Measurements from ENCODE around the gene CWF19L1. TPM values are rescaled to one million over a fixed set of nuclear protein-coding genes. Genes with fewer than 3 reads are reported as not detected.
"Not testable (repeated sequence)": the region's sequence is repeated elsewhere in the genome, so short reads cannot be mapped to it uniquely, and the experiment has no call there.

CWF19L1 gene
- total RNA-seq, 2 experiments from 2014 or later, result 47.8 to 51.0 TPM

DNA sequence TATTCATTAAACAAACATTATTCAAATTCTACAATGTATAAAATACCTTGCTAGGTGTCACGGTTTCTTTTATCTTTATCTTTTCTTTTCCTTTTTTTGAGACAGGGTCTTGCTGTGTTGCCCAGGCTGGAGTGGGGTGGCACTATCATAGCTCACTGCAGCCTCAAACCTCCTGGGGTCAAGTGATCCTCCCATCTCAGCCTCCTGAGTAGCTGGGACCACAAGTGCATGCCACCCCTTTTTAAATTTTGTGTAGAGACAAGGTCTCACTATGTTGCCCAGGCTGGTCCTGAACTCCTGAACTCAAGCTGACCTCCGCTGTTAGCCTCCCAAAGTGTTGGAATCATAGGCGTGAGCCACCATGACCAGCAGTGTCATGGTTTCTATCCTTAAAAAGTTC lies 37.0 kb upstream of the CWF19L1 start:
- intact Hi-C loops (cut with micrococcal nuclease; ENCODE audit: unreplicated experiment), result loop anchor here (5.0 to 10.0 kb wide), 3 partner anchors 203 to 570 kb away; no protein-coding TSS in a partner anchor
- H3K9me2 ChIP-seq (ENCODE audit: insufficient read depth, low read length), result no peaks in the 10 kb centered on the region
- no peaks in the 10 kb centered on the region for H3K9me3 ChIP-seq (ENCODE audit: low read length)
- CTCF ChIA-PET (ENCODE audit: unreplicated experiment), result interaction anchor here (1.3 kb wide), 1 partner anchor 128 kb away, joined by 3 read pairs; no protein-coding TSS in a partner anchor
- TF ChIP-seq, protein P1, sequence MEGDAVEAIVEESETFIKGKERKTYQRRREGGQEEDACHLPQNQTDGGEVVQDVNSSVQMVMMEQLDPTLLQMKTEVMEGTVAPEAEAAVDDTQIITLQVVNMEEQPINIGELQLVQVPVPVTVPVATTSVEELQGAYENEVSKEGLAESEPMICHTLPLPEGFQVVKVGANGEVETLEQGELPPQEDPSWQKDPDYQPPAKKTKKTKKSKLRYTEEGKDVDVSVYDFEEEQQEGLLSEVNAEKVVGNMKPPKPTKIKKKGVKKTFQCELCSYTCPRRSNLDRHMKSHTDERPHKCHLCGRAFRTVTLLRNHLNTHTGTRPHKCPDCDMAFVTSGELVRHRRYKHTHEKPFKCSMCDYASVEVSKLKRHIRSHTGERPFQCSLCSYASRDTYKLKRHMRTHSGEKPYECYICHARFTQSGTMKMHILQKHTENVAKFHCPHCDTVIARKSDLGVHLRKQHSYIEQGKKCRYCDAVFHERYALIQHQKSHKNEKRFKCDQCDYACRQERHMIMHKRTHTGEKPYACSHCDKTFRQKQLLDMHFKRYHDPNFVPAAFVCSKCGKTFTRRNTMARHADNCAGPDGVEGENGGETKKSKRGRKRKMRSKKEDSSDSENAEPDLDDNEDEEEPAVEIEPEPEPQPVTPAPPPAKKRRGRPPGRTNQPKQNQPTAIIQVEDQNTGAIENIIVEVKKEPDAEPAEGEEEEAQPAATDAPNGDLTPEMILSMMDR (conservative IDR thresholded peaks at IDR 0.05; ENCODE audit: low read length), result no peak
- no peak for TF ChIP-seq EZH2phosphoT487 (IDR thresholded peaks at IDR 0.05; ENCODE audit: borderline replicate concordance, low read depth, low read length)
- H3K4me3 ChIP-seq (ENCODE audit: low read depth, low read length, poor library complexity, severe bottlenecking), result no peak overlapping the region
- no peak for DNase-seq (ENCODE audit: low spot score)
- no peak overlapping the region for H3K4me2 ChIP-seq (ENCODE audit: low read length)
- H3K79me2 ChIP-seq (ENCODE audit: insufficient read depth, low read depth, low read length), result no peaks in the 10 kb centered on the region
- no TSS peak for BruUV-seq (replicated peaks)
- no peaks in the 10 kb centered on the region for H4K20me1 ChIP-seq (ENCODE audit: insufficient read depth, low read length)
- no peak overlapping the region for H2AFZ ChIP-seq (ENCODE audit: low read length)
- no peaks in the 10 kb centered on the region for H3K4me1 ChIP-seq (ENCODE audit: insufficient read depth, low read length, poor library complexity, severe bottlenecking)
- H3K36me3 ChIP-seq (ENCODE audit: insufficient read depth, low read length), result no peaks in the 10 kb centered on the region
- POLR2A ChIA-PET, result no interaction called here
- no peak overlapping the region for H3K27ac ChIP-seq (ENCODE audit: low read depth, low read length, poor library complexity, severe bottlenecking)

DNA sequence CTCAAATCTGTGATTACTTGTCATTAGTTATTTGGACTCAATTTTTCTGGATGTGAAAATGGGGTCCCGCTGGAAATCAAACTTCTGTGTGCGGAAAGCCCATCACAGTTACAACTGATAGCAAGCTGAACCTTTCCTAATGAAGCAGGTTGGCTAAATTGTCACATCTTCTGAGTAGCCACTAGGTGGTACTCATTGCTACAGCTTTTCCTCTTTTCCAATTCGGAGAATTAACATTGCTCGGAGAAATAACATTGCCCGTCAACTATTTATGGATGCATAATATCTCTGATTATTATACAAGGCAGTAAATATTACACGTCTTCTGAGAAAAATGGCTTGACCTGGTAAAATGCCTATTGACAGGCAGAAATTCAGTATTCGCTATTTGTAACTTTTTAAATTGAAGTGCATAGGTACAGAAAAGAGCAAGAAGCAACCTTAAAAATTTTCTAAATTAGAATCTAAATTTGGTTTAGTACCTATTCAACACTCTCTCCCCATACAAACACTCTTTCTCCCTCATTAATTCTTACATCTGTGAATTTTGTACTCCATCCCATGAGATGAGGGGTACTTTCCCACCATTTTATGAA lies 36.4 kb upstream of the CWF19L1 start:
- H3K9me3 ChIP-seq (ENCODE audit: low read length), result no peaks in the 10 kb centered on the region
- no peaks in the 10 kb centered on the region for H3K4me1 ChIP-seq (ENCODE audit: insufficient read depth, low read length, poor library complexity, severe bottlenecking)
- H3K27ac ChIP-seq (ENCODE audit: low read depth, low read length, poor library complexity, severe bottlenecking), result no peak overlapping the region
- DNase-seq (ENCODE audit: low spot score), result peak; percentile 50
- no peaks in the 10 kb centered on the region for H3K79me2 ChIP-seq (ENCODE audit: insufficient read depth, low read depth, low read length)
- no peak overlapping the region for H3K4me2 ChIP-seq (ENCODE audit: low read length)
- no TSS peak for BruUV-seq (replicated peaks)
- intact Hi-C loops (cut with micrococcal nuclease; ENCODE audit: unreplicated experiment), result loop anchor here (1.0 to 10.0 kb wide), 5 partner anchors 34 to 571 kb away; no protein-coding TSS in a partner anchor
- CTCF ChIA-PET (ENCODE audit: unreplicated experiment), result interaction anchor here (0.6 to 1.3 kb wide), 2 partner anchors 128 to 129 kb away, joined by 3 read pairs; no protein-coding TSS in a partner anchor
- H4K20me1 ChIP-seq (ENCODE audit: insufficient read depth, low read length), result no peaks in the 10 kb centered on the region
- H2AFZ ChIP-seq (ENCODE audit: low read length), result no peak overlapping the region
- H3K9me2 ChIP-seq (ENCODE audit: insufficient read depth, low read length), result no peaks in the 10 kb centered on the region
- no peak overlapping the region for H3K4me3 ChIP-seq (ENCODE audit: low read depth, low read length, poor library complexity, severe bottlenecking)
- POLR2A ChIA-PET, result interaction anchor here (0.6 kb wide), 1 partner anchor 137 kb away, joined by 3 read pairs; no protein-coding TSS in a partner anchor
- no peaks in the 10 kb centered on the region for H3K36me3 ChIP-seq (ENCODE audit: insufficient read depth, low read length)
- TF ChIP-seq, protein P1 (conservative IDR thresholded peaks at IDR 0.05; ENCODE audit: low read length), result peak; percentile 87
- no peak for TF ChIP-seq EZH2phosphoT487 (IDR thresholded peaks at IDR 0.05; ENCODE audit: borderline replicate concordance, low read depth, low read length)

DNA sequence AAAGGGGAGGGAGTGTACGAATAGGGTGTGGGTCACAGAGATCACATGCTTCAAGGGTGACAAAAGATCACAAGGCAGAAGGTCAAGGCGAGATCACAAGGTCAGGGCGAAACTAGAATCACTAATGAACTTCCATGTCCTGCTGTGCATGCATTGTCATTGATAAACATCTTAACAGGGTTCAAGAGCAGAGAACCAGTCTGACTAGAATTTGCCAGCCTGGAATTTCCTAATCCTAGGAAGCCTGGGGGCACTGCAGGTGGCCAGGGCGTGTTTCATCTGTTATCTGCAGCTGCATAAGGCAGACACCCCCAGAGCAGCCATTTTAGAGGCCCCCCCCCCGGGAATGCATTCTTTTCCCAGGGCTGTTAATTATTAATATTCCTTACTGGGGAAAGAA lies 33.7 kb upstream of the CWF19L1 start:
- H3K4me2 ChIP-seq (ENCODE audit: low read length); H3K9me3 ChIP-seq (ENCODE audit: low read length); CTCF ChIA-PET (ENCODE audit: unreplicated experiment); BruUV-seq (replicated peaks); POLR2A ChIA-PET; H3K9me2 ChIP-seq (ENCODE audit: insufficient read depth, low read length); DNase-seq (ENCODE audit: low spot score); H2AFZ ChIP-seq (ENCODE audit: low read length); H3K27ac ChIP-seq (ENCODE audit: low read depth, low read length, poor library complexity, severe bottlenecking); H3K4me3 ChIP-seq (ENCODE audit: low read depth, low read length, poor library complexity, severe bottlenecking); H4K20me1 ChIP-seq (ENCODE audit: insufficient read depth, low read length); H3K36me3 ChIP-seq (ENCODE audit: insufficient read depth, low read length); H3K79me2 ChIP-seq (ENCODE audit: insufficient read depth, low read depth, low read length): not testable (repeated sequence)
- intact Hi-C loops (cut with micrococcal nuclease; ENCODE audit: unreplicated experiment), result loop anchor here (5.0 to 10.0 kb wide), 3 partner anchors 206 to 574 kb away; no protein-coding TSS in a partner anchor
- H3K4me1 ChIP-seq (ENCODE audit: insufficient read depth, low read length, poor library complexity, severe bottlenecking), result peaks cover 24% of the 10 kb centered on the region
